ENCODE results near the gene G3BP1.
"Not testable (repeated sequence)": the region's sequence is repeated elsewhere in the genome, so short reads cannot be mapped to it uniquely, and the experiment has no call there.

The G3BP1 gene

DNA sequence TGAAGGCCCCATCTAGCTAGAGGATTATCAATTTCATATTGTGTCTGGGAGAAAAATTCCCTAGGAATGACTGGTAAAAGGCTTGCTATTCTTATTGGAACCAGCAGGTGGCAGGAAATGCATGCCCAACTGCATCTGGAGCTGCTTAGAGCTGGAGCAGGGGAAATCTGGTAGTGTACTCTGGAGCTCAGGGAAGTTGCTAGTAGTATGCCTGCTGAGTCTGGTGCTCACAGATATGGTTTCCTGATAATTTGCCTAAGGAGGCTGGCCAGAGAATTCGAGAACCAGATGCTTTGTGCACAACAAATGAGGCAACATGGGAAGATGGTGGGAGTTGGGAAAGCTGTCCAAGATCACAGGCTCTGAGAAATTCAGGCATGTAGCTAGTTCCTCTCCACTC is 53.7 kb downstream of the G3BP1 start:
- no peak overlapping the region for H3K4me3 ChIP-seq (ENCODE audit: insufficient read depth in 1 of 2, low read depth in 1 of 2, low read length in 2 of 2)
- H3K36me3 ChIP-seq (ENCODE audit: control insufficient read depth in 1 of 2, insufficient read depth in 2 of 2, low read depth in 1 of 2, low read length in 2 of 2): no peaks in the 10 kb centered on the region
- peak; percentile 65 for DNase-seq
- H2BK120ac ChIP-seq (ENCODE audit: low read depth, low read length): no peak overlapping the region
- no peak overlapping the region for H3K18ac ChIP-seq (ENCODE audit: low read depth in 1 of 2, low read length in 2 of 2)
- no peak overlapping the region for H4K91ac ChIP-seq (ENCODE audit: low read length)
- H3K4me2 ChIP-seq (ENCODE audit: low read length, poor library complexity, severe bottlenecking): no peak overlapping the region
- H4K8ac ChIP-seq (ENCODE audit: low read length): no peak overlapping the region
- H2BK5ac ChIP-seq (ENCODE audit: low read depth, low read length, poor library complexity, severe bottlenecking): no peak overlapping the region
- no peak overlapping the region for H3K27ac ChIP-seq (ENCODE audit: low read length, poor library complexity, severe bottlenecking)
- H2BK15ac ChIP-seq (ENCODE audit: low read depth, poor library complexity, severe bottlenecking): no peak overlapping the region
- H3K14ac ChIP-seq (ENCODE audit: low read length in 2 of 2): no peak overlapping the region
- H2AK5ac ChIP-seq (ENCODE audit: low read length, severe bottlenecking): no peak overlapping the region
- no peak overlapping the region for H3K4ac ChIP-seq (ENCODE audit: low read depth in 1 of 2, low read length in 2 of 2)
- H3K9me3 ChIP-seq (ENCODE audit: control insufficient read depth, low read length): no peaks in the 10 kb centered on the region
- H2AFZ ChIP-seq (ENCODE audit: low read depth, low read length): no peak overlapping the region
- no peak overlapping the region for H3K23ac ChIP-seq (ENCODE audit: low read length in 2 of 2)
- no peak overlapping the region for H2BK12ac ChIP-seq (ENCODE audit: low read length in 2 of 2)
- H3K9ac ChIP-seq (ENCODE audit: low read length): no peak overlapping the region
- H3K79me1 ChIP-seq (replicated peaks; ENCODE audit: low read length, poor library complexity, severe bottlenecking): no peaks in the 10 kb centered on the region
- H3K27me3 ChIP-seq (ENCODE audit: control insufficient read depth in 1 of 2, insufficient read depth in 1 of 2, low read length in 2 of 2): no peaks in the 10 kb centered on the region
- 30% methylated on average over 1 of the region's 1 CpG for WGBS
- H3K4me1 ChIP-seq (ENCODE audit: control insufficient read depth, insufficient read depth, low read depth, low read length): peaks cover 2% of the 10 kb centered on the region

DNA sequence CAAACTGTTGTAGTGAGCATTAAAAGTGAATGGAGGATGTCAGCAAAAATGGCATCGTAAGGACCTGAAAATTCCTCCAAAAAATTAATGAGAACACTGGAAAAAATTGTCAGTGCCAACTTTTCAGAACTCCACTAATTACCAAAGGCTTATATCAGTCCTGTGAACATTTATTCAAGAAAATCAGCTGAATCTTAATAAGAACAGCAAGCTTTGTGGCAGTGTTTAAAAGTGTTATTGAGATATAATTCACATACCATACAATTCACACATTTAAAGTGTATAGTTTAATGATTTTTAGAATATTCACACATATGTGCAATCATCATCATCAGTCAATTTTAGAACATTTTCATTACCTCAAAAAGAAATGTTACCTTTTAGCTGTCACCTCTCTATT is 57.6 kb downstream of the G3BP1 start:
- no peak overlapping the region for H2BK15ac ChIP-seq (ENCODE audit: low read depth, poor library complexity, severe bottlenecking)
- H3K23ac ChIP-seq (ENCODE audit: low read length in 2 of 2): no peak overlapping the region
- H3K4me2 ChIP-seq (ENCODE audit: low read length, poor library complexity, severe bottlenecking): no peak overlapping the region
- no peaks in the 10 kb centered on the region for H3K27me3 ChIP-seq (ENCODE audit: control insufficient read depth in 1 of 2, insufficient read depth in 1 of 2, low read length in 2 of 2)
- peaks cover 17% of the 10 kb centered on the region for H3K9me3 ChIP-seq (ENCODE audit: control insufficient read depth, low read length)
- H4K8ac ChIP-seq (ENCODE audit: low read length): no peak overlapping the region
- H3K9ac ChIP-seq (ENCODE audit: low read length): no peak overlapping the region
- H3K27ac ChIP-seq (ENCODE audit: low read length, poor library complexity, severe bottlenecking): no peak overlapping the region
- no peak overlapping the region for H2AK5ac ChIP-seq (ENCODE audit: low read length, severe bottlenecking)
- H3K79me1 ChIP-seq (replicated peaks; ENCODE audit: low read length, poor library complexity, severe bottlenecking): no peaks in the 10 kb centered on the region
- no peak overlapping the region for H2BK12ac ChIP-seq (ENCODE audit: low read length in 2 of 2)
- H3K18ac ChIP-seq (ENCODE audit: low read depth in 1 of 2, low read length in 2 of 2): no peak overlapping the region
- H3K4ac ChIP-seq (ENCODE audit: low read depth in 1 of 2, low read length in 2 of 2): no peak overlapping the region
- DNase-seq: no peak
- no CpG with 5 or more reads among the region's 1 CpG for WGBS
- H3K4me3 ChIP-seq (ENCODE audit: insufficient read depth in 1 of 2, low read depth in 1 of 2, low read length in 2 of 2): no peak overlapping the region
- H3K4me1 ChIP-seq (ENCODE audit: control insufficient read depth, insufficient read depth, low read depth, low read length): no peaks in the 10 kb centered on the region
- H3K14ac ChIP-seq (ENCODE audit: low read length in 2 of 2): no peak overlapping the region
- H2BK5ac ChIP-seq (ENCODE audit: low read depth, low read length, poor library complexity, severe bottlenecking): no peak overlapping the region
- no peaks in the 10 kb centered on the region for H3K36me3 ChIP-seq (ENCODE audit: control insufficient read depth in 1 of 2, insufficient read depth in 2 of 2, low read depth in 1 of 2, low read length in 2 of 2)
- no peak overlapping the region for H2BK120ac ChIP-seq (ENCODE audit: low read depth, low read length)
- no peak overlapping the region for H4K91ac ChIP-seq (ENCODE audit: low read length)
- H2AFZ ChIP-seq (ENCODE audit: low read depth, low read length): no peak overlapping the region

- H3K18ac ChIP-seq (ENCODE audit: low read depth in 1 of 2, low read length in 2 of 2); H3K27me3 ChIP-seq (ENCODE audit: control insufficient read depth in 1 of 2, insufficient read depth in 1 of 2, low read length in 2 of 2); H3K36me3 ChIP-seq (ENCODE audit: control insufficient read depth in 1 of 2, insufficient read depth in 2 of 2, low read depth in 1 of 2, low read length in 2 of 2); H2AFZ ChIP-seq (ENCODE audit: low read depth, low read length); H3K23ac ChIP-seq (ENCODE audit: low read length in 2 of 2); H3K4me1 ChIP-seq (ENCODE audit: control insufficient read depth, insufficient read depth, low read depth, low read length); H2AK5ac ChIP-seq (ENCODE audit: low read length, severe bottlenecking); H2BK120ac ChIP-seq (ENCODE audit: low read depth, low read length); H4K91ac ChIP-seq (ENCODE audit: low read length); H2BK5ac ChIP-seq (ENCODE audit: low read depth, low read length, poor library complexity, severe bottlenecking); H4K8ac ChIP-seq (ENCODE audit: low read length); H3K27ac ChIP-seq (ENCODE audit: low read length, poor library complexity, severe bottlenecking); H3K9ac ChIP-seq (ENCODE audit: low read length); H3K14ac ChIP-seq (ENCODE audit: low read length in 2 of 2); H3K79me1 ChIP-seq (replicated peaks; ENCODE audit: low read length, poor library complexity, severe bottlenecking); H3K4me2 ChIP-seq (ENCODE audit: low read length, poor library complexity, severe bottlenecking); H2BK15ac ChIP-seq (ENCODE audit: low read depth, poor library complexity, severe bottlenecking); H2BK12ac ChIP-seq (ENCODE audit: low read length in 2 of 2); H3K4me3 ChIP-seq (ENCODE audit: insufficient read depth in 1 of 2, low read depth in 1 of 2, low read length in 2 of 2); DNase-seq; H3K4ac ChIP-seq (ENCODE audit: low read depth in 1 of 2, low read length in 2 of 2): not testable (repeated sequence)
- 99% methylated on average over 4 of the region's 4 CpGs for WGBS
- peaks cover 17% of the 10 kb centered on the region for H3K9me3 ChIP-seq (ENCODE audit: control insufficient read depth, low read length)
Measured at GRCh38 chr5:151832843-151833242, 61.1 kb downstream of the G3BP1 start.

DNA sequence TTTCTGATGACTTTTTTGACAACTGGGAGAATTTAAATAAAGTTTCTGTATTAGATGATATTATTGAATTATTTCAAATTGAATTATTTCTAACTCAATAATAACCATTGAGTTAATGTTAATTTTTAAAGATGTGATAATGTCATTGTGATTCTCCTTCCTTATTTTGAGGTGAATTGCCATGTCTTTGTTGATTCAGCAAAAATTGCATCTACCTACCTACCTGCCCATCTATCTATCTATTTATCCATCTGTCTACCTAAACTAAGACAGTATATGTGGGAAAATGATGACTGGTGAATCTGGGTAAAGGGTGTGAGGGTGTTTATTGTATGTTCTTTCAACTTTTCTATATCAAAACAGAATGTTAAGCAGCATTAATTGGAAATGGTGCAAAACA is 75.0 kb downstream of the G3BP1 start:
- no peak overlapping the region for H3K18ac ChIP-seq (ENCODE audit: low read depth in 1 of 2, low read length in 2 of 2)
- H3K27ac ChIP-seq (ENCODE audit: low read length, poor library complexity, severe bottlenecking): no peak overlapping the region
- H3K9me3 ChIP-seq (ENCODE audit: control insufficient read depth, low read length): no peaks in the 10 kb centered on the region
- no peak overlapping the region for H2AFZ ChIP-seq (ENCODE audit: low read depth, low read length)
- H2BK12ac ChIP-seq (ENCODE audit: low read length in 2 of 2): no peak overlapping the region
- no peaks in the 10 kb centered on the region for H3K4me1 ChIP-seq (ENCODE audit: control insufficient read depth, insufficient read depth, low read depth, low read length)
- no peak overlapping the region for H3K4me3 ChIP-seq (ENCODE audit: insufficient read depth in 1 of 2, low read depth in 1 of 2, low read length in 2 of 2)
- H2AK5ac ChIP-seq (ENCODE audit: low read length, severe bottlenecking): no peak overlapping the region
- H4K8ac ChIP-seq (ENCODE audit: low read length): no peak overlapping the region
- no peak overlapping the region for H3K4me2 ChIP-seq (ENCODE audit: low read length, poor library complexity, severe bottlenecking)
- H2BK120ac ChIP-seq (ENCODE audit: low read depth, low read length): no peak overlapping the region
- no peak overlapping the region for H2BK15ac ChIP-seq (ENCODE audit: low read depth, poor library complexity, severe bottlenecking)
- H2BK5ac ChIP-seq (ENCODE audit: low read depth, low read length, poor library complexity, severe bottlenecking): no peak overlapping the region
- no peaks in the 10 kb centered on the region for H3K79me1 ChIP-seq (replicated peaks; ENCODE audit: low read length, poor library complexity, severe bottlenecking)
- no peaks in the 10 kb centered on the region for H3K36me3 ChIP-seq (ENCODE audit: control insufficient read depth in 1 of 2, insufficient read depth in 2 of 2, low read depth in 1 of 2, low read length in 2 of 2)
- no peak overlapping the region for H3K9ac ChIP-seq (ENCODE audit: low read length)
- DNase-seq: no peak
- H3K27me3 ChIP-seq (ENCODE audit: control insufficient read depth in 1 of 2, insufficient read depth in 1 of 2, low read length in 2 of 2): no peaks in the 10 kb centered on the region
- H3K4ac ChIP-seq (ENCODE audit: low read depth in 1 of 2, low read length in 2 of 2): no peak overlapping the region
- H3K14ac ChIP-seq (ENCODE audit: low read length in 2 of 2): no peak overlapping the region
- H4K91ac ChIP-seq (ENCODE audit: low read length): no peak overlapping the region
- no peak overlapping the region for H3K23ac ChIP-seq (ENCODE audit: low read length in 2 of 2)

Measured in mesenchymal stem cell (in vitro differentiated cells and primary cell).